ENCODE results near the gene SLC22A23. TPM values are rescaled to one million over a fixed set of nuclear protein-coding genes. Genes with fewer than 3 reads are reported as not detected.

Gene SLC22A23
- total RNA-seq, 1 donor from 2014 or later = 19.4 TPM

- Mint-ChIP-seq H3K4me1 (ENCODE audit: low read depth) (no peaks in the 10 kb centered on the region), H3K27ac (no peak overlapping the region), H3K36me3 (ENCODE audit: insufficient read depth) (peaks cover 11% of the 10 kb centered on the region)
Measured at GRCh38 chr6:3322366-3322890, 134.4 kb downstream of the SLC22A23 start.

GRCh38 chr6:3321875-3322274 lies 135.0 kb downstream of the SLC22A23 start:
- H3K4me3 Mint-ChIP-seq (ENCODE audit: low read depth) = no peak overlapping the region
- peaks cover 13% of the 10 kb centered on the region for H3K36me3 Mint-ChIP-seq (ENCODE audit: insufficient read depth)
- TF ChIP-seq CTCF (IDR thresholded peaks at IDR 0.05; ENCODE audit: unreplicated experiment) = no peak
- H3K4me1 Mint-ChIP-seq (ENCODE audit: low read depth) = no peaks in the 10 kb centered on the region
- DNase-seq (ENCODE audit: low spot score, unreplicated experiment) = no peak
- no peaks in the 10 kb centered on the region for H3K9me3 Mint-ChIP-seq (ENCODE audit: low read depth)
- peaks cover 18% of the 10 kb centered on the region for H3K27me3 Mint-ChIP-seq
- H3K27ac Mint-ChIP-seq = no peak overlapping the region

More at GRCh38 chr6:3322366-3322890, 134.4 kb downstream of the SLC22A23 start:
- Mint-ChIP-seq H3K4me3 (ENCODE audit: low read depth) (no peak overlapping the region), H3K9me3 (ENCODE audit: low read depth) (no peaks in the 10 kb centered on the region), H3K27me3 (peaks cover 20% of the 10 kb centered on the region)
- TF ChIP-seq CTCF (IDR thresholded peaks at IDR 0.05; ENCODE audit: unreplicated experiment) = no peak
- DNase-seq (ENCODE audit: low spot score, unreplicated experiment) = no peak

- no peak for DNase-seq (ENCODE audit: low spot score, unreplicated experiment)
- Mint-ChIP-seq H3K4me1 (ENCODE audit: low read depth) (no peaks in the 10 kb centered on the region), H3K27me3 (peaks cover 10% of the 10 kb centered on the region), H3K27ac (no peak overlapping the region), H3K4me3 (ENCODE audit: low read depth) (no peak overlapping the region), H3K9me3 (ENCODE audit: low read depth) (no peaks in the 10 kb centered on the region), H3K36me3 (ENCODE audit: insufficient read depth) (peaks cover 15% of the 10 kb centered on the region)
- TF ChIP-seq CTCF (IDR thresholded peaks at IDR 0.05; ENCODE audit: unreplicated experiment) = no peak
Measured at GRCh38 chr6:3321042-3321441, 135.8 kb downstream of the SLC22A23 start.

GRCh38 chr6:3320238-3320811 lies 136.5 kb downstream of the SLC22A23 start:
- peaks cover 15% of the 10 kb centered on the region for H3K36me3 Mint-ChIP-seq (ENCODE audit: insufficient read depth)
- DNase-seq (ENCODE audit: low spot score, unreplicated experiment) = no peak
- no peaks in the 10 kb centered on the region for H3K4me1 Mint-ChIP-seq (ENCODE audit: low read depth)
- no peaks in the 10 kb centered on the region for H3K9me3 Mint-ChIP-seq (ENCODE audit: low read depth)
- H3K27ac Mint-ChIP-seq = peak overlapping the region; percentile 34
- H3K4me3 Mint-ChIP-seq (ENCODE audit: low read depth) = no peak overlapping the region
- H3K27me3 Mint-ChIP-seq = peaks cover 10% of the 10 kb centered on the region
- TF ChIP-seq CTCF (IDR thresholded peaks at IDR 0.05; ENCODE audit: unreplicated experiment) = no peak

- no peaks in the 10 kb centered on the region for H3K9me3 Mint-ChIP-seq (ENCODE audit: low read depth)
- H3K36me3 Mint-ChIP-seq (ENCODE audit: insufficient read depth) = peaks cover 21% of the 10 kb centered on the region
- no peak overlapping the region for H3K4me3 Mint-ChIP-seq (ENCODE audit: low read depth)
- no peaks in the 10 kb centered on the region for H3K4me1 Mint-ChIP-seq (ENCODE audit: low read depth)
- TF ChIP-seq CTCF (IDR thresholded peaks at IDR 0.05; ENCODE audit: unreplicated experiment) = no peak
- H3K27me3 Mint-ChIP-seq = peaks cover 7% of the 10 kb centered on the region
- DNase-seq (ENCODE audit: low spot score, unreplicated experiment) = no peak
- H3K27ac Mint-ChIP-seq = no peak overlapping the region
Measured at GRCh38 chr6:3319610-3320200, 137.1 kb downstream of the SLC22A23 start.
